Adipocyte (in vitro differentiated cells): Measurements from ENCODE around the gene TMEM258.

Experiments used
- DNase-seq: peaks from one replicate; pipeline ENCODE4 v3.0.0-alpha.2; 2015; ENCODE audit warnings: low read depth
- H3K27me3 ChIP-seq: replicated peaks from 2 replicates; pipeline ENCODE4 v1.7.0; 2013; ENCODE audit warnings: mild to moderate bottlenecking, low read length, moderate library complexity; ENCODE audit not compliant: control insufficient read depth, insufficient read depth
- H3K36me3 ChIP-seq: 2 replicates; pipeline ENCODE4 v1.7.0; 2013; ENCODE audit warnings: low read length, mild to moderate bottlenecking, moderate library complexity; ENCODE audit not compliant: control insufficient read depth, insufficient read depth, severe bottlenecking
- H3K4me1 ChIP-seq: 2 replicates; pipeline ENCODE4 v1.7.0; 2013; ENCODE audit warnings: mild to moderate bottlenecking, low read length, moderate library complexity; ENCODE audit not compliant: control insufficient read depth, insufficient read depth
- H3K4me3 ChIP-seq: 2 replicates; pipeline ENCODE4 v1.7.0; 2013; ENCODE audit warnings: mild to moderate bottlenecking, low read length, moderate library complexity
- H3K9ac ChIP-seq: 2 replicates; pipeline ENCODE4 v1.7.0; 2013; ENCODE audit warnings: mild to moderate bottlenecking, low read length, moderate library complexity
- H3K9me3 ChIP-seq: 2 replicates; pipeline ENCODE4 v1.7.0; 2013; ENCODE audit warnings: mild to moderate bottlenecking, low read length, moderate library complexity; ENCODE audit not compliant: control insufficient read depth

Gene TMEM258

DNA sequence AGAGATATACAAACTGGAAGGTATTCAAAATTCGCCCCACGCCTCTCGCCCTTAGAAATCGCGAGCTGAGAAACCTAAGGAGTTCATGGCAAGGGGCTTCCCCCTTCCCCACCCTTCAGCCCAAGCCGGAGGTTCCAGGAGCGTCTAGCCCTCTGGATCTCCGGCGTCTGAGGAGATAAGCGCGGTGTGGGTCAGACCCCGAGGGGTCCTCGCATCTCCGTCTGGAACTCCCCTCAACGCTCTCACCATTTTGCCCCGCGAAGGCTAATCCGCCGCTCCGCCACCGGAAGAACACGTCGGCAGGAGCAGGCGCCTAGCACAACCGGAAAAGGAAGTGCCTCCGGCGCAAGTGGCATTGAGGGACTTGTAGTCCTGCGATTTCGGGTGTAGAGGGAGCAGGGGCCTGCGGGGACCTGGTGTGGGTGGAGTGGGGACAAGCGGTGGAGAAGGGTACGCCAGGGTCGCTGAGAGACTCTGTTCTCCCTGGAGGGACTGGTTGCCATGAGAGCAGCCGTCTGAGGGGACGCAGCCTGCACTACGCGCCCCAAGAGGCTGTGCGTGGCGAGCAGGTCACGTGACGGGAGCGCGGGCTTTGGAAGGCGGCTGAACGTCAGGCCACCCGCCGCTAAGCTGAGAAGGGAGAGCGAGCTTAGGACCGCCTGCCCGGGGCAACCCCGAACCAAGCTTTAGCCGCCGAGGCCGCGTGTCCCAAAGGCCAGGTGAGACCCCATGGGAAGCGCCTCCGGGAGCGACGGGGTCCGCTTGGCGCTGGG lies at the start of gene TMEM258, which contains the start of gene FEN1:
TMEM258 (minus strand) TSS at position 290 of the 773 bp plus-strand sequence; CDS start at position 249, 41 bp downstream.
FEN1 (plus strand) TSS at position 602 of the 773 bp plus-strand sequence. CDS start 2,451 bp downstream, outside the sequence.
- no peaks in the 10 kb centered on the region for H3K9me3 ChIP-seq
- H3K27me3 ChIP-seq = no peaks in the 10 kb centered on the region
- DNase-seq = peak; percentile 94
- H3K4me3 ChIP-seq = peak within 1 kb of the TSS; percentile 100
- peak within 1 kb of the TSS; percentile 100 for H3K9ac ChIP-seq
- H3K4me1 ChIP-seq = peaks cover 18% of the 10 kb centered on the region
- peaks cover 30% of the 10 kb centered on the region for H3K36me3 ChIP-seq

DNA sequence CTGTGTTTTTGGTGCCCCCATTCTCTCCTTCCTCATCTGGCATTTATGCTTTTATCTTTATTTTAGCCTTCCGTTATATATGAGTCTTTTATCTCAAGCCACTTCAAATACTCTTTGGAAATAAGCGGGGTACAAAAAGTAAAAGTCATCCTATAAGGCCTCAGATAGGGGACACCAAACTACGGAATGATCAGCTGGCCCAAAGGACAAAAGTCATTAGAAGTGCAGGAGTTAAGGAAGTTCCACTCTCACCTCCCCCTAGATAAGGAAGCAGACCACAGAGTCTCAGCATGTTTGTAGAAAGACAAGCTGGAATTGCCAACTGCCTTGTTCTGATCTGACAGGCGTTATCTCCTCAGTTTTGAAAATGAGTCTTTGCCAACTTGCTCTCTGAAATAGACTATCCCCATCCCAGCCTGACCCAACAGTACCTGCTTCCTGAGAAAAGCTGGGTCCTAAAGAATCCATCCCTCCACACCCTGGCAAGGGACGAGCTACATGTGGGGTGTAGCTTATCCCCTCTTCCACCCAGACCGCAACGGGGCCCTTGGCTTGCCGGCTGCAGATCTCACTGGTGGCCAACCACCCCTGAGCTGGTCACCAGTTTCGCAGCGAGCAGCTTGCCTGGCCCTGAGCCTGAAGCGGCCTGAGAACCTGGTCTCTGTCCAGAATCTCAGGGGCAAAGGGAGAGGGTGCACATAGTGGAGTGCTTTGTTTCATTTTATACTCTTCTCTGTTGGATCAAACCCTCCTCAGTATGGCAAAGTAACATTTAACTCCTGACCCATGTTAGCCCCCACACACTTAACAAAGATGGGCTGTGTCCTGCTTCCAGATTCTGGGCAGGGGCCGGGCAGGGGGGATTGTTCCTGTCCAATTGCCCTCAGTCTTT lies 49.5 kb upstream of the TMEM258 start:
- no peaks in the 10 kb centered on the region for H3K4me1 ChIP-seq
- no peaks in the 10 kb centered on the region for H3K27me3 ChIP-seq
- no peak for DNase-seq
- H3K36me3 ChIP-seq = peaks cover 92% of the 10 kb centered on the region
- H3K4me3 ChIP-seq = no peak overlapping the region
- no peak overlapping the region for H3K9ac ChIP-seq
- no peaks in the 10 kb centered on the region for H3K9me3 ChIP-seq

DNA sequence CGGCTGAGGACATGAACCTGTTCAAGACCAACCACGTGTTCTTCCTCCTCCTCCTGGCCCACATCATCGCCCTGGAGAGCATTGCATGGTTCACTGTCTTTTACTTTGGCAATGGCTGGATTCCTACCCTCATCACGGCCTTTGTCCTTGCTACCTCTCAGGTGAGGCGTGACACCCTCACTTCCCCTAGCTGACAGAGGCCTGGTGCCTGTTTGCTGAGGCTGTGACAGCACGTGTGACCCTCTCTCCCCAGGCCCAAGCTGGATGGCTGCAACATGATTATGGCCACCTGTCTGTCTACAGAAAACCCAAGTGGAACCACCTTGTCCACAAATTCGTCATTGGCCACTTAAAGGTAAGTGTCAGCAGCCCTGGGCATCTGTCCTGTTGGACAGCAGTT lies 48.0 kb upstream of the TMEM258 start:
- DNase-seq = no peak
- Histone ChIP-seq H3K9me3 (no peaks in the 10 kb centered on the region), H3K4me3 (no peak overlapping the region), H3K36me3 (peaks cover 82% of the 10 kb centered on the region), H3K27me3 (no peaks in the 10 kb centered on the region), H3K9ac (no peak overlapping the region), H3K4me1 (no peaks in the 10 kb centered on the region)

DNA sequence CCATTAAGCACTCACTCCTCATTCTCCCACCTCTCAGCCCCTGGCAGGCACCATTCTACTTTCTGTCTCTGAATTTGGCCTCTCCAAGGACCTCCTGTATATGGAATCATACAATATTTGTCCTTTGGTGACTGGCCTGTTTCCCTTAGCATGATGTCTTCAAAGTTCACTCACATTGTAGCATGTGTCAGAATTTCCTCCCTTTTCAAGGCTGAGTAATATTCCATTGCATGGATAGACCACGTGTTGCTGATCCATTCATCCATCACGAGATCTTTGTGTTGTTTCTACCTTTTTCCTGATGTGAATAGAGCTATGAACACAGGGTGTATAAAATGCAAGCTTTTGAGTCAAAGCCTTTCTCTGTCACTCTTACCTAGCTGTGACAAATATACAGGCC lies 47.3 kb upstream of the TMEM258 start:
- Histone ChIP-seq H3K4me1 (peaks cover 4% of the 10 kb centered on the region), H3K36me3 (peaks cover 76% of the 10 kb centered on the region), H3K9me3 (no peaks in the 10 kb centered on the region), H3K4me3 (no peak overlapping the region), H3K27me3 (no peaks in the 10 kb centered on the region), H3K9ac (no peak overlapping the region)
- DNase-seq = no peak

DNA sequence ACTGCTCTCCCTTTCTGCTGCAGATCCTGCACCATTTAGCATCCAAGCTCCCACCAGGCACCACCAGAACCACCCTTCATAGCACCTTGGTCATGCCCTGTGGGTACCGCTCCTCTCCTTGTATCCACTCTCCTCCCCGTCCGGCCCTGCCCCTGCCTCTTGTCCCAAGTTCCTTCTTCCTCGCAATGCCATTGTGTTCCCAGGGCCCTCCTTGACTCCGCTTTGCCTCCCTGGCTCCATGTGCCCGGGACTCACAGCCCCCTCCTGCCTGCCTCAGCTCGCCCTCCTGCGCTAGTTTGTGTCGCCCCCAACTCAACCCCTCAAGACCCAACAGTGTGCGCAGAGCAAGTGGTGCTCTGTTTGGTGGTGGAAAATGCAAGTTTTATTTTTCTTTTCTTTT lies 46.5 kb upstream of the TMEM258 start:
- peaks cover 69% of the 10 kb centered on the region for H3K36me3 ChIP-seq
- no peaks in the 10 kb centered on the region for H3K9me3 ChIP-seq
- H3K4me3 ChIP-seq = no peak overlapping the region
- H3K9ac ChIP-seq = no peak overlapping the region
- H3K4me1 ChIP-seq = peaks cover 12% of the 10 kb centered on the region
- no peak for DNase-seq
- no peaks in the 10 kb centered on the region for H3K27me3 ChIP-seq

DNA sequence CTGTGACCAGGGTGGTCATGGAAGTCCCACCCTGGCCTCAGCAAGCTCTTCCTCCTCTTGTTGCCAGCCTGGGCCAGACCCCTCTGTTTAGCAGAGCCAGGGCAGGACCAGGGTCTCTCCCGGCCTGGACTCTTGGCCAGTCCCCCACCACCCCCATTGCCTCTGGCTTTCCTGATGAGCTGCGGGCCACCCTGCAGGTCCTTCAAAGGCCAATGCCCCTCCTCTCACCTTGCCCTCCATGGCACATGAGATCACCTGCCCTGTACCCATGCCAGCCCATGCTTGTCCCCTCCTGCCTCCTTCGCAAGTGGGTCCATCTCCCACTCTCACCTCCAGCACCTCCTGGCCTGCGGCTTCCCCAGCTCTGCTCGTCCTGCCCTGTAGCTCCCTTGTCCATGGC lies 46.1 kb upstream of the TMEM258 start:
- no peak overlapping the region for H3K4me3 ChIP-seq
- H3K4me1 ChIP-seq = peaks cover 16% of the 10 kb centered on the region
- DNase-seq = no peak
- peaks cover 70% of the 10 kb centered on the region for H3K36me3 ChIP-seq
- no peaks in the 10 kb centered on the region for H3K9me3 ChIP-seq
- H3K27me3 ChIP-seq = no peaks in the 10 kb centered on the region
- no peak overlapping the region for H3K9ac ChIP-seq

DNA sequence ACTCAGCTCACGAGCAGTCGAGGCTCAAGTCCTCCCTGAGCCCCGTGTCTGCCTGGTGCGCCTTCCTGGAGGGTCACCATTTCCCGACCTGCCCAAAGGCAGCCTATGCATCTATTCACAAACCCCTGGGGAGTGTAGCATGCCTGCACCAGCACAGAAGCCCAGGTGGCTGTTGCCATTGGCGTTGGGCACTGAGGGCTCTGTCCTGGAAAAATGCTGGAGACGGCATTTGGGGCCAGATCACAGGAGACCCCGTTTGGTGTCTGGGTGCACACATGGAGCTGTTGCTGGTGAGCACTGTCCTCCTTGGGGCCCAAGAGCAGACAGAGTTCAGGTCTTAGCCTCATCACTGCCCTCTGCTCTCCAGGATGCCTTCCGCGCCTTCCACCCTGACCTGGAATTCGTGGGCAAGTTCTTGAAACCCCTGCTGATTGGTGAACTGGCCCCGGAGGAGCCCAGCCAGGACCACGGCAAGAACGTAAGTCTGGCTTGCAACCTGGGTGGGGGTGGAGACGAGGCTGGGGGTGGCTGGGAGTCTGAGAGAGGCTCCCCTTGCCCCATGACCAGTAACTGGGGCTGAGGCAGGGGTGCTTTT lies 45.1 kb upstream of the TMEM258 start:
- no peak for DNase-seq
- H3K36me3 ChIP-seq = peaks cover 68% of the 10 kb centered on the region
- no peak overlapping the region for H3K9ac ChIP-seq
- H3K27me3 ChIP-seq = no peaks in the 10 kb centered on the region
- no peak overlapping the region for H3K4me3 ChIP-seq
- H3K4me1 ChIP-seq = peaks cover 17% of the 10 kb centered on the region
- H3K9me3 ChIP-seq = no peaks in the 10 kb centered on the region

DNA sequence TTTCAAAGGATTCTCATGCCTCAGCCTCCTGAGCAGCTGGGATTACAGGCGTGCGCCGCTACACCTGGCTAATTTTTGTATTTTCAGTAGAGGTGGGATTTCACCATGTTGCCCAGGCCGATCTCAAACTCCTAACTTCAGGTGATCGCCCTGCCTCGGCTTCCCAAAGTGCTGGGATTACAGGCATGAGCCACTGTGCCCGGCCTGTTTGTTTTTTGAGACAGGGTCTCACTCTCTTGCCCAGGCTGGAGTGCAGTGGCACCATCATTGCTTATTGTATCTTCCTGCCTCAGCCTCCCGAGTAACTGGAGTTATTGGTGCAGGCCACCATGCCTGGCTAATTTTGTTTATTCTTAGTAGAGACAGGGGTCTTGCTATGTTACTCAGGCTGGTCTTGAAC lies 43.8 kb upstream of the TMEM258 start:
- Histone ChIP-seq H3K36me3 (peaks cover 62% of the 10 kb centered on the region), H3K9ac (no peak overlapping the region), H3K4me3 (no peak overlapping the region), H3K4me1 (peaks cover 27% of the 10 kb centered on the region), H3K9me3 (no peaks in the 10 kb centered on the region), H3K27me3 (no peaks in the 10 kb centered on the region)
- DNase-seq = no peak

DNA sequence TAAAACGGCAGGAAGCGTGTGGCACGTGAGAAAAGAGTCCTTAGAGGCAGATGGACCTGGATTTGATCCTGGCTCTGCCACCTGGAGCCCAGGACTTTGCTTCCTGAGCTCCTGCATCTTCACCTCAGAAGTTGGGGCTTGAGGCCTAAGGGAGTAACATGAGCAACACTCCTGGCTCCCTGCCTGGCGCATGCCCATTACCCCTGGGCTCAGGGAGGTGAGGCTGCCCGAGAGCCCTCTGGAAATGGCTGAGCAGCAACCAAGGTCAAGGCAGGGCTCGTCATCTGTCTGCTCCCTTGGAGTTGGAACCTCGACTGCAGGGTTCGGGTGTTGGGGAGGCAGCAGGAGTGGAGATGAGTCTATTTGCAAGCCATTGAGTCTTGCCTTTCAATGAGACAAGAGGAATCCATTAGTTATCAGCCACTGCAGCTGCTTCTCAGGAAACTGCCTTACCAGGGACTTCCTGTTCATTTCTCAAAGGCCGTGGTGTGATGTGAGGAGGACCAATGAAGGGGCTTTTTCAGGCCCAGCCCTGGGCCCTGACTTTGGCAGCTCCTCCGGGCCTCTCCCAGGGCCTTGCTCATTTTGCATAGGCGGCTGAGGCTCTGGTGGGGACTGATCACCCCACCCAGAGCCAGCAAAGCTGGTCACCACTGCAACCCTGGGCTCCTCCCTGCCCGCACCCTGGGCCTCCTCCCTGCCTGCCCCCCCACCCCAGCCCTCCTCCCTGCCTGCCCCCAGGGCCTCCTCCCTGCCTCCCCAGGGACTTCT lies 42.1 kb upstream of the TMEM258 start:
- H3K4me3 ChIP-seq = no peak overlapping the region
- DNase-seq = peak; percentile 65
- peaks cover 45% of the 10 kb centered on the region for H3K36me3 ChIP-seq
- H3K4me1 ChIP-seq = peaks cover 44% of the 10 kb centered on the region
- peak overlapping the region; percentile 77 for H3K9ac ChIP-seq
- H3K9me3 ChIP-seq = no peaks in the 10 kb centered on the region
- H3K27me3 ChIP-seq = no peaks in the 10 kb centered on the region

DNA sequence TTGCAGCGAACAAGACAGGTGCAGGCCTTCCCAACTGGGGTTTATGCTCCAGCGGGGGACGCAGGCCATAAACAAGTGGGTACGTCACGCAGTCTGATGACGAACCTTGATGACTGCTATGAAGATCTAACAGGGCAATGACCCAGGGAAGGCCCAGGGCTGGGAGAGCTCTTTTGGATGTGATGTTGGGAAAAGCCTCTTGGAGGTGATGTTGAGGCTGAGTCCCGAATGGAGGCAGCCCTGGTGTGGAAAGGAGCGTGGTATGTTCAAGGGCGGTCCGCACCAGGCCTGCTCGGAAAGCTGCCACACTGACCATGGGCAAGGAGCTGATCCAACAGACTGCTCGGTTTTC lies 41.5 kb upstream of the TMEM258 start:
- DNase-seq = no peak
- no peaks in the 10 kb centered on the region for H3K27me3 ChIP-seq
- peaks cover 47% of the 10 kb centered on the region for H3K4me1 ChIP-seq
- H3K4me3 ChIP-seq = no peak overlapping the region
- H3K9ac ChIP-seq = peak overlapping the region; percentile 71
- H3K9me3 ChIP-seq = no peaks in the 10 kb centered on the region
- H3K36me3 ChIP-seq = peaks cover 41% of the 10 kb centered on the region
